Transverse colon (tissue), 4 donors: Measurements from ENCODE around the gene SLC50A1. TPM values are rescaled to one million over a fixed set of nuclear protein-coding genes. Genes with fewer than 3 reads are reported as not detected.

Source experiments
- DNase-seq: peaks from one replicate; pipeline ENCODE4 v3.0.0-alpha.2; 2019
- H3K27ac ChIP-seq, 4 donors: fragments of 200-600 bp; sonication (generic); 2 replicates each; pipeline ENCODE4 v1.5.1; 2016 to 2018; ENCODE audit warnings: inconsistent platforms in 4 of 4
- H3K27me3 ChIP-seq: fragments of 200-600 bp; sonication (generic); 2 replicates; pipeline ENCODE4 v1.5.1; 2017; ENCODE audit warnings: inconsistent platforms
- H3K36me3 ChIP-seq, 4 donors: fragments of 200-600 bp; sonication (generic); 2 replicates each; pipeline ENCODE4 v1.5.1; 2017 to 2019; ENCODE audit warnings: inconsistent platforms in 4 of 4
- H3K4me1 ChIP-seq, 4 donors: fragments of 200-600 bp; sonication (generic); 2 replicates each; pipeline ENCODE4 v1.5.1; 2017 to 2020; ENCODE audit warnings: inconsistent platforms in 4 of 4
- H3K4me3 ChIP-seq, 4 donors: fragments of 200-600 bp; sonication (generic); 1 replicate in 1 of 4; 2 replicates in 3 of 4; pipeline versions ENCODE4 v1.5.1 to v1.6.1; 2017 to 2019; ENCODE audit warnings: inconsistent platforms in 4 of 4
- H3K9me3 ChIP-seq, 2 donors: fragments of 200-600 bp; sonication (generic); 2 replicates each; pipeline ENCODE4 v1.5.1; 2017 to 2019; ENCODE audit warnings: inconsistent platforms in 2 of 2
- CTCF ChIP-seq, 5 experiments: fragments of 200-600 bp in 3 of 5; fragments of 450-650 bp in 2 of 5; sonication (generic) in 3 of 5; IDR thresholded peaks; 1 replicate in 2 of 5; 2 replicates in 3 of 5; pipeline ENCODE4 v1.5.1; 2016 to 2017; ENCODE audit warnings: antibody characterized with exemption in 5 of 5, inconsistent platforms in 3 of 5, mild to moderate bottlenecking in 2 of 5, moderate library complexity in 1 of 5
- EP300 ChIP-seq: sonication (generic); formaldehyde crosslinking; IDR thresholded peaks from one replicate; pipeline ENCODE4 v1.6.1; 2017; ENCODE audit warnings: antibody characterized with exemption, low read depth
- POLR2A ChIP-seq: fragments of 450-650 bp; IDR thresholded peaks from one replicate; pipeline ENCODE4 v1.6.1; 2016; ENCODE audit warnings: antibody characterized with exemption, mild to moderate bottlenecking, moderate library complexity
- POLR2AphosphoS5 ChIP-seq, 3 donors: sonication (generic); formaldehyde crosslinking; IDR thresholded peaks; one replicate each; pipeline ENCODE4 v1.6.1; 2016; ENCODE audit warnings: antibody characterized with exemption in 3 of 3
- WGBS, 2 donors: methylation state at CpG; one replicate each; pipeline ENCODE4 v1.1.5; 2018; ENCODE audit warnings: low coverage in 1 of 2; 5-methylcytosine and 5-hydroxymethylcytosine counted together
- in situ Hi-C, 4 donors: fragments of 200-750 bp; cut with MboI; loops; one replicate each; pipeline versions ENCODE4 v1.15.0 to v1.15.1; 2017; ENCODE audit warnings: low sequenced_read_pairs in 3 of 4, low pct_ligation_motif_present in 1 of 4, low pct_unique_long_range_greater_than_20kb in 1 of 4
- intact Hi-C: fragments of 100-400 bp; cut with DNase I; formaldehyde crosslinking; loops from one replicate; pipeline ENCODE4 v1.15.1; 2023; ENCODE audit warnings: low total_unique reads
- total RNA-seq, 4 donors: library from RNA; depleted of rRNA; stranded (reverse); fragments of >200 nt; gene quantifications; one replicate each; pipeline ENCODE4 v1.1.0, GENCODE V29; 2016

The SLC50A1 gene
- total RNA-seq, 4 donors from 2014 or later, result 5.2 to 199 (median 44.4) TPM

- Histone ChIP-seq H3K9me3 (no peaks in the 10 kb centered on the region), H3K27ac (no peak overlapping the region), H3K4me1 (peaks cover 9 to 20% (median 16%) of the 10 kb centered on the region in 4 donors), H3K27me3 (peaks cover 6% of the 10 kb centered on the region), H3K4me3 (no peak overlapping the region), H3K36me3 (no peaks in the 10 kb centered on the region)
- in situ Hi-C loops (no loop called here), intact Hi-C loops (no loop called here)
- 96% methylated on average over 9 of the region's 9 CpGs; no CpG with 5 or more reads in 1 of the 2 donors for WGBS, 2 donors
- no peak for TF ChIP-seq EP300
- no peak for TF ChIP-seq CTCF (IDR thresholded peaks at IDR 0.05)
- TF ChIP-seq POLR2A, result no peak
- TF ChIP-seq POLR2AphosphoS5 (IDR thresholded peaks at IDR 0.05), result no peak
- no peak for DNase-seq
Observed at GRCh38 chr1:155177918-155178281, 42.2 kb downstream of the SLC50A1 start.

GRCh38 chr1:155178441-155179111 is 42.9 kb downstream of the SLC50A1 start:
- H3K36me3 ChIP-seq, result no peaks in the 10 kb centered on the region
- peaks cover 6% of the 10 kb centered on the region for H3K27me3 ChIP-seq
- 73 to 88% methylated on average over 10 to 30 of the region's 30 CpGs for WGBS, 2 donors
- no peak overlapping the region for H3K4me3 ChIP-seq
- DNase-seq, result peak; percentile 24
- intact Hi-C loops, result no loop called here
- no peaks in the 10 kb centered on the region for H3K9me3 ChIP-seq
- TF ChIP-seq POLR2A, result no peak
- TF ChIP-seq POLR2AphosphoS5 (IDR thresholded peaks at IDR 0.05), result no peak
- TF ChIP-seq EP300, result no peak
- TF ChIP-seq CTCF (IDR thresholded peaks at IDR 0.05), result no peak
- H3K4me1 ChIP-seq, result peaks cover 9 to 17% (median 13%) of the 10 kb centered on the region in 4 donors
- in situ Hi-C loops, result no loop called here
- H3K27ac ChIP-seq, result no peak overlapping the region

- Histone ChIP-seq H3K36me3 (no peaks in the 10 kb centered on the region), H3K4me1 (peaks cover 6 to 10% (median 9%) of the 10 kb centered on the region in 4 donors), H3K4me3 (no peak overlapping the region), H3K27ac (no peak overlapping the region), H3K27me3 (peaks cover 1% of the 10 kb centered on the region), H3K9me3 (no peaks in the 10 kb centered on the region)
- intact Hi-C loops, result no loop called here
- in situ Hi-C loops, result no loop called here
- TF ChIP-seq POLR2AphosphoS5 (IDR thresholded peaks at IDR 0.05) (no peak), EP300 (no peak), CTCF (IDR thresholded peaks at IDR 0.05) (no peak), POLR2A (no peak)
- no peak for DNase-seq
- 86 to 100% methylated on average over 2 to 31 of the region's 31 CpGs for WGBS, 2 donors
Observed at GRCh38 chr1:155179112-155180031, 43.7 kb downstream of the SLC50A1 start.

- in situ Hi-C loops, result no loop called here
Observed at GRCh38 chr1:155181371-155182051, 45.9 kb downstream of the SLC50A1 start.

More at GRCh38 chr1:155181371-155182051, 45.9 kb downstream of the SLC50A1 start:
- Histone ChIP-seq H3K36me3 (no peaks in the 10 kb centered on the region), H3K27ac (no peak overlapping the region), H3K4me3 (no peak overlapping the region), H3K4me1 (peaks cover 10 to 24% (median 21%) of the 10 kb centered on the region in 4 donors), H3K27me3 (no peaks in the 10 kb centered on the region), H3K9me3 (no peaks in the 10 kb centered on the region)
- WGBS, 2 donors, result 95 to 100% methylated on average over 2 to 18 of the region's 18 CpGs
- TF ChIP-seq EP300 (no peak), POLR2A (no peak), POLR2AphosphoS5 (IDR thresholded peaks at IDR 0.05) (no peak), CTCF (IDR thresholded peaks at IDR 0.05) (no peak)
- no peak for DNase-seq
- intact Hi-C loops, result no loop called here
